Left forelimb (tissue), 1 donor: ENCODE results near the gene SFXN5.
A peak's percentile ranks its signal among the peaks of the same experiment; 100 is the strongest.

Experiments used
- DNase-seq: peaks from one replicate; pipeline ENCODE4 v3.0.0-alpha.2; 2018; ENCODE audit warnings: low spot score

Gene SFXN5

GRCh38 chr2:73043929-73044832, 27.3 kb downstream of the SFXN5 start:
- DNase-seq: no peak

GRCh38 chr2:73043276-73043675, 28.2 kb downstream of the SFXN5 start:
- no peak for DNase-seq

- DNase-seq: no peak
Observed at GRCh38 chr2:73037947-73038585, 33.4 kb downstream of the SFXN5 start.

- no peak for DNase-seq
Observed at GRCh38 chr2:73036766-73037165, 34.7 kb downstream of the SFXN5 start.

GRCh38 chr2:73035899-73036711, 35.4 kb downstream of the SFXN5 start:
- no peak for DNase-seq

- DNase-seq: no peak
Observed at GRCh38 chr2:73034661-73035375, 36.7 kb downstream of the SFXN5 start.

- DNase-seq: no peak
Observed at GRCh38 chr2:73033766-73034381, 37.6 kb downstream of the SFXN5 start.

- DNase-seq: no peak
Observed at GRCh38 chr2:73033142-73033765, 38.3 kb downstream of the SFXN5 start.

- DNase-seq: no peak
Observed at GRCh38 chr2:73032702-73033097, 38.8 kb downstream of the SFXN5 start.

GRCh38 chr2:73031725-73032701, 39.5 kb downstream of the SFXN5 start:
- no peak for DNase-seq

GRCh38 chr2:73031095-73031678, 40.3 kb downstream of the SFXN5 start:
- DNase-seq: no peak

GRCh38 chr2:73028841-73029240, 42.7 kb downstream of the SFXN5 start:
- DNase-seq: no peak

GRCh38 chr2:73027340-73027739, 44.2 kb downstream of the SFXN5 start:
- no peak for DNase-seq

- no peak for DNase-seq
Observed at GRCh38 chr2:73023497-73023896, 48.0 kb downstream of the SFXN5 start.

GRCh38 chr2:73022024-73022568, 49.4 kb downstream of the SFXN5 start:
- no peak for DNase-seq

- peak; percentile 46 for DNase-seq
Observed at GRCh38 chr2:73021371-73022010, 50.0 kb downstream of the SFXN5 start.

- DNase-seq: peak; percentile 57
Observed at GRCh38 chr2:73020657-73021370, 50.7 kb downstream of the SFXN5 start.

GRCh38 chr2:73020306-73020656, 51.2 kb downstream of the SFXN5 start:
- no peak for DNase-seq
